Ishikawa (cell line): ENCODE results near the gene CEP112.

Experiments
- EP300 ChIP-seq: IDR thresholded peaks from 2 replicates; pipeline ENCODE4 v1.6.1; 2012; ENCODE audit warnings: borderline replicate concordance
- FOXM1 ChIP-seq: IDR thresholded peaks from 2 replicates; pipeline ENCODE4 v1.6.1; 2012; ENCODE audit warnings: low read depth, borderline replicate concordance
- NFIC ChIP-seq: IDR thresholded peaks from 2 replicates; pipeline ENCODE4 v1.6.1; 2012
- RAD21 ChIP-seq: IDR thresholded peaks from 2 replicates; pipeline ENCODE4 v1.6.1; 2012; ENCODE audit warnings: low read depth
- TEAD4 ChIP-seq: IDR thresholded peaks from 2 replicates; pipeline ENCODE4 v1.6.1; 2012
- YY1 ChIP-seq: IDR thresholded peaks from 2 replicates; pipeline ENCODE4 v1.6.1; 2012; ENCODE audit warnings: low read depth

- no peak for TF ChIP-seq NFIC
- TF ChIP-seq RAD21 = no peak
- no peak for TF ChIP-seq EP300
- TF ChIP-seq FOXM1 = no peak
- no peak for TF ChIP-seq TEAD4
- TF ChIP-seq YY1 = no peak
Measured at GRCh38 chr17:66114609-66115008, 77.3 kb downstream of the CEP112 start.
